Hematopoietic multipotent progenitor cell (in vitro differentiated cells): ENCODE data around the gene SCGB3A1. TPM values are rescaled to one million over a fixed set of nuclear protein-coding genes. Genes with fewer than 3 reads are reported as not detected.

Experiments used
- DNase-seq, 3 donors: peaks; one replicate each; pipeline ENCODE4 v3.0.0-alpha.2; 2011 to 2015; ENCODE audit warnings: low read depth in 2 of 3, low spot score in 2 of 3
- total RNA-seq: library from RNA; depleted of rRNA; stranded (reverse); fragments of >200 nt; gene quantifications from one replicate; pipeline ENCODE4 v1.2.3, GENCODE V29; 2012

Gene SCGB3A1
- total RNA-seq, 1 donor = not detected

- DNase-seq = no peak
These were observed 877 bp upstream of the SCGB3A1 start for GRCh38 chr5:180592176-180592575.

GRCh38 chr5:180590543-180591310 lies 572 bp downstream of the SCGB3A1 start:
- no peak for DNase-seq

- peak in 1 of 3 donors; percentile 13 for DNase-seq
These were observed 1.3 kb downstream of the SCGB3A1 start for GRCh38 chr5:180589771-180590542.

GRCh38 chr5:180586870-180587269 lies 4.4 kb downstream of the SCGB3A1 start:
- DNase-seq = no peak

GRCh38 chr5:180586204-180586603 lies 5.1 kb downstream of the SCGB3A1 start:
- DNase-seq = no peak

- no peak for DNase-seq
These were observed 7.6 kb downstream of the SCGB3A1 start for GRCh38 chr5:180583738-180584137.

GRCh38 chr5:180580681-180581080 lies 10.6 kb downstream of the SCGB3A1 start:
- no peak for DNase-seq

GRCh38 chr5:180575571-180575970 lies 15.7 kb downstream of the SCGB3A1 start:
- DNase-seq = no peak

GRCh38 chr5:180568914-180569313 lies 22.4 kb downstream of the SCGB3A1 start:
- DNase-seq = no peak

GRCh38 chr5:180563994-180564393 lies 27.3 kb downstream of the SCGB3A1 start:
- DNase-seq = no peak

GRCh38 chr5:180558232-180558631 lies 33.1 kb downstream of the SCGB3A1 start:
- no peak for DNase-seq

- DNase-seq = no peak
These were observed 34.0 kb downstream of the SCGB3A1 start for GRCh38 chr5:180557217-180557809.

- DNase-seq = no peak
These were observed 36.0 kb downstream of the SCGB3A1 start for GRCh38 chr5:180555168-180555921.

- DNase-seq = peak in 1 of 3 donors; percentile 3
These were observed 37.8 kb downstream of the SCGB3A1 start for GRCh38 chr5:180553530-180553929.

GRCh38 chr5:180548563-180548962 lies 42.7 kb downstream of the SCGB3A1 start:
- DNase-seq = peak in 1 of 3 donors; percentile 4

- no peak for DNase-seq
These were observed 46.1 kb downstream of the SCGB3A1 start for GRCh38 chr5:180545248-180545647.

GRCh38 chr5:180541710-180542109 lies 49.6 kb downstream of the SCGB3A1 start:
- DNase-seq = no peak
